Measurements from ENCODE around the gene MET.

MET gene

DNA sequence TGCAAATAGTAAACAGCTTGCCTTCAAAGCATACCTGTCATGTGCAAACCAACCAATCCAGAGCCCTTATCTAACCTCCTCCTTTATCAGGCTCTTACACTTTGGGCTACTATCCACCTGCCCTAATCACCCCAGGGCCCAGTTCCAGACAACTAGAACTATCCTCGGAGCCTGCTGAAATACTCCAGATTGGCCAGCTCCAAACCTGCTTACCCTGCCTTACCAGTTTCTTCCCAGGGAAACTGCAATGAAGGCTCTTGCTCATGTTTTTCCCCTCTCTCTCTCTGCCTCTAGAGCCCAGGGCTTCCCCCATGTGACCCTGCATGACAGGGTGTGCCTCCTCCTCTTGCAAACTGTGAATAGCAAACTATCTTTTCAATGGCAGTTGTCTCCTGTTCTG, 109.0 kb downstream of the MET start:
- no peak overlapping the region for H3K4me3 ChIP-seq (ENCODE audit: low read depth, low read length)

DNA sequence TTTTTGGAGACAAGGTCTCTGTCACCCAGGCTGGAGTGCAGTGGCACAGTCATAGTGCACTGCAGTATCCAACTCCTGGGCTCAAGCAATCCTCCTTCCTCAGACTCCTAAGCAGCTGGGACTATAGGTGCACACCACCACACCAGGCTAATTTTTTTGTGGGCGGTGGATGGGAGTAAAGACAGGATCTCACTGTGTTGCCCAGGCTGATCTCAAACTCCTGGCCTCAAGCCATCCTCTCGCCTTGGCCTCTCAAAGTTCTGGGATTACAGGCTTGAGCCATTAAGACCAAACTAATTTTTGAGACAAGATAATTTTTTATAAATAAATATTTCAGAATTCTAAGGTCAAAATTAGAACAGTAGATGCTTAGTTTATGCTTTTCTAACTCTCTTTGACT, 109.6 kb downstream of the MET start:
- H3K4me3 ChIP-seq (ENCODE audit: low read depth, low read length) = no peak overlapping the region

DNA sequence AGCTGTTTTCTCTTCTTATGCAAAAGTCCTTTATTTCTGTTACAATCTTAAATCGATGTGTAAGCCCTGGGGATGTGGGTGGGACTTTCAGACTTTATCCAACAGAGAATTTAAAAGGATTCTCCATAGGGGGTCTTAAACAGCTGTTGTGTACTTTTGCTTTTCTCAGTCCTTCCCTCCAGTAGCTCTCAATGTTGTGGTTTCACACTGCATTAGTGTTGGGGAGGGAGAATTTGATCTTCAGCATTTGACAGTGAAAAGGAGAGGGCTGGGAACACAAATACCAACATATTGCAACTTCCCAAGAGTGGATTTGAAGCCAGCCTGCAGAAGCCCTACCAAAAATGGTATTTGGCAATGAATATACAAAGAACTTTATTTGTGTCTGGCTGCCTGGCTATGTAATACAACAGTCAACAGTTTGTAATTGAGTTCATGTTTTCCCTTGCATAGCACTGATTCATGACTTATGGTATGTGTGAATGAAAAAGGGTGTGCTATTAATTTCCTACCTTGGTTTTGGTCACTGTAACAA, 110.2 kb downstream of the MET start:
- H3K4me3 ChIP-seq (ENCODE audit: low read depth, low read length) = no peak overlapping the region

DNA sequence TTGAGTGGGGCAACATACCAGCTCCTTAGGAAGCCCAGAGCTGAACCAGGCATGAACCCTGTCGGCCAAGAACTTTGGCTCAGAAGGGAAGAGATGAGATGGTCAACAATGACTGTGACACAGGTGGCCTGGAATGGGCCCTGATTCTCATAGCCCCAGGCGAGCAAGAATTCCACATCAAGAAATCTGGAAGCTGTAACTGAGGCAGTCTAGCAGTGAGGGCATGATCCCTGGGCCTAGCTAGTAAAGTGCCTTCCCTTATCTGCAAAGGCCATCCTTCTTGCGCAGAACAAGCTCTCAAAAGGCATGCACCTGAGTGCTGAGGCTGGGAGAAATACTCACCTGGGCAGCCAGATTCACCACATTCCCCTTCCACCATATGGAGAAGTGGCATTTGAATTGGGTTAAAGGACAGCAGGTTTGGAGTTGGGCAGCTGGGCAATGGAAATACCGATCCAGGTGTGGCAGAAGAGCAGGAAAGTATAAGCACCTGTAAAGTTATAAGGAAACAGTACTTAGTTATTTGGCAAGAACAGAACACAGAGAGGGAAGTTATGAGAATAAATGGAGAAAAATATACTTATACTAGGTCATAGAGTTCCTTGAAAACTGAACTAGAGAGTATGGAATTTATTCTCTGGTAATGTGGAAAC, 111.8 kb downstream of the MET start:
- H3K4me3 ChIP-seq (ENCODE audit: low read depth, low read length) = no peak overlapping the region

DNA sequence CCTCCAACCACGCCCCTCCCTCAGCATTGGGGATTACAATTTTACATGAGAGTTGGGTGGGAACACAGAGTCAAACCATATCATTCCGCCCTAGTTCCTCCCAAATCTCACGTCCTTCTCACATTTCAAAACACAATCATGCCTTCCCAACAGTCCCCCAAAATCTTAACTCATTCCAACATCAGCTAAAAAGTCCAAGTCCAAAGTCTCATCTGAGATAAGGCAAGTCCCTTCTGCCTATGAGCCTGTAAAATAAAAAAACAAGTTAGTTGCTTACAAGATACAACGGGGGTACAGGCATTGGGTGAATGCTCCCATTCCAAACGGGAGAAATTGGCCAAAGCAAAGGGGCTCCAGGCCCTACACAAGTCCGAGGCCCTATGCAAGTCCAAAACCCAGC, 112.7 kb downstream of the MET start:
- H3K4me3 ChIP-seq (ENCODE audit: low read depth, low read length) = no peak overlapping the region

DNA sequence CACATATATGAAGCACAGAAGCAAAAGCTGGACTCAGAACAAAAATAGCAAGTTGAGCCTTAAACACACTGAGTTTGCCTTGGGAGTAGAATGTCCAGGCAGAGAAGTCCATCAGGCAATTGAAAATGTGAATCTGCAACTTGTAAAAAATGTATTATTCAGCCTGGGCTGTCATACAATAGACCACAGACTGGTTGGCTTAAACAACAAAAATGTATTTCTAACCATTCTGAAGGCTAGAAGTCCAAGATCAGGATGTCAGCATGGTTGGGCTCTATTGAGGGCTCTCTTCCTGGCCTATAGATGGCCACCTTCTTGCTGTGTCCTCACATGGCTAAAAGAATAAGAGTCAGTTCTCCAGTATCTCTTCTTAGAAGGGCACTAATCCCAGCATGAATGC, 113.8 kb downstream of the MET start:
- no peak overlapping the region for H3K4me3 ChIP-seq (ENCODE audit: low read depth, low read length)

DNA sequence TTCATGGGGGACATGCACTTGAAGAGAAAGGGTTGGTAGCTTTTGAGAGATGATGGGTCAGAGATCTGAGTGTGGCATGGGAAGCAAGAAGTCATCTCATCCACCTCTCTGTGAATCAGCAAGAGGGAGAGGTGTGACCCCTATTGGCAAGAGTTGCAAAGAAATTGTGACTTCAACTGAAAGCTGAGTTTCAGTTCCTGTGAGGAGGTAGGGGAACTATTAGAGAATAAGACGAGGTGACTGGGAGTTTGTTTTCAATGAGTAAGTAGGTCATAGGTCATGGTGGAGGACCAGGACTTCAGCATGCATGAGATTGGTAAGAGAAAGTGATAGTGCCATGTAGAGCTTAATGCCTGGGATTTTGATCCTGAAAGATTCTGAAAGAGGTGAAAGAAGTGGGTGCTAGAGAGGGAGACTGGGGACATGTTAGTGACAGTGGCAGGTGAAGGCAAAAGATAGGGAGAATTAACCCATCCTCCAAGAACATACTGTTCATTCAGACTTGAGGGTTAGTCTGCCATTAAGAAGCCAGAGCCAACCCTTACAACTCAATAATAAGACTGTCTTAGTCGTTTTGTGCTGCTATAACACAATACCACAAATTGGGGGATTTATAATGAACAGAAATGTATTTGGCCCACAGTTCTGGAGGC, 114.9 kb downstream of the MET start:
- H3K4me3 ChIP-seq (ENCODE audit: low read depth, low read length) = no peak overlapping the region

DNA sequence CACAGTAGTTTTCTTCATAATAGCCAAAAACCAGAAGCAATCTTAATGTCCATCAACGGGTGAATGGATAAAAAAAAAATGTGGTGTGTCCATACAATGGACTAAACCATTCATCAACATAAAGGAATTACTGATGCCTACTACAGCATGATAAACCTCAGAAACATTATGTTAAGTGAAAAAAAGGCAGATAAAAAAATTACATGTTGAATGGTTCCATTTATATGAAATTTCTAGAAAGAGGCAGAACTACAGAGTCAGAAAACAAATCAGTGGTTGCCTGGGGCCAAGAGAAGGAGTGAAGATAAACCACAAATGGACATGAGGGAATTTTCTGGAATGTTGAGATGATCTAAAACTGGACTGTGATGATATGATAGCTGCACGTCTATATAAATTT, 115.9 kb downstream of the MET start:
- no peak overlapping the region for H3K4me3 ChIP-seq (ENCODE audit: low read depth, low read length)

DNA sequence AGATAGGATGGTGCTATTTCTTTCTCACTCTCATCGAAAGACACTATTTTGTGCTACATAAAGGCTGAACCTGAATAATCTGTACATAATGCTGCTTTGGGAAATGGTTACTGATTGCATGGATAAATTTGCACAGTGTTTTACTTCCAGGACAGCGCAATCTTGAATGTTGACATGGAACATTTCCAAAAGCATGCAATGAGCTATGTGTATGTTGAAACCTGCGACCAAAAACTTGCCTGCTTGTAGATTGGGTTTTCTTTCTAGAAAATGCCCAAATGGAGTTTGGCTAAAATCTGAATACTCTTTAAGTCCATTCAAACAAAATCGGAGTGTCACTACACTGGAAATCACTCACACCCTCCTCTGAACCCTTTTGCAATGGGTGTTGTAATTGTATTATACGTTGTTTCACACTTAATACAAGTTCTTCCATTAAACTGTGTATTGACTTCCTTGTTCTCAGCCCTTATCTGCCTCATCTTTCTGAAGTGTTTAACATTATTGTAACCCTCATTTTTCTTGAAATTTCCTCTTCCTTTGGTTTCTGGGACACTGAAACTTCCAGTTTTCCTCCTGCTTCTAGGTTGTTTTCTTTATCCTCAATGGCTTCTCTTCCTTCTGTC, 116.7 kb downstream of the MET start:
- H3K4me3 ChIP-seq (ENCODE audit: low read depth, low read length) = no peak overlapping the region

DNA sequence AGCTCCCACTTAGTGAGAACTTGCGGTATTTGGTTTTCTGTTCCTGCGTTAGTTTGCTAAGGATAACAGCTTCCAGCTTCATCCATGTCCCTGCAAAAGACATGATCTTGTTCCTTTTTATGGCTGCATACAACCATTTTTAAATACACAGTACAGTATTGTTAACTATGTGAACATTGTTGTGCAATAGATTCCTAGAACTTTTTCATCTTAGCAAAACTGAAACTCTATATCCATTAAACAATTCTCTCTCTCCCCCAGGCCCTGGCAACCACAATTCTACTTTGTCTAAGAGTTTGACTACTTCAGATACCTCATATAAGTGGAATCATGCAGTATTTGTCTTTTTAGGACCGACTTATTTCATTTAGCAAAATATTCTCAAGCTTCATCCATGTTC, 118.0 kb downstream of the MET start:
- H3K4me3 ChIP-seq (ENCODE audit: low read depth, low read length) = no peak overlapping the region

DNA sequence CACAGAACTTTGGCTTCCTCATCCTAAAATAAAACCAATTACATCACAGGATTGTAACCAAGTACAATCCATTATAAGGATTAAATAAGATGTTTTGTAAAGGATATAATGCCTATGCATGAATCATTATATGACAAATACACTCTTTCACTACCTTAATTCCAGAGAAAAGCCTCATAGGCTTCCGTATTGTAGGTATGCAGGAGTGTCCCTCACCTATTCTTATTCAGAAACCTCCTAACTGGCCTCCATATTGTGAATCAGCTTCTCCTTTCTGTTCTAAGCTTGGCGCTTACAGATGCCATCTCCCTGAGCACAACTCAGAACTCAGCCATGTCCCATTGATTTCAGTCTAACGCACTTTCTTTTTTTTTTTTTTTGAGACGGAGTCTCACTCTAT, 120.8 kb downstream of the MET start:
- H3K4me3 ChIP-seq (ENCODE audit: low read depth, low read length) = no peak overlapping the region

DNA sequence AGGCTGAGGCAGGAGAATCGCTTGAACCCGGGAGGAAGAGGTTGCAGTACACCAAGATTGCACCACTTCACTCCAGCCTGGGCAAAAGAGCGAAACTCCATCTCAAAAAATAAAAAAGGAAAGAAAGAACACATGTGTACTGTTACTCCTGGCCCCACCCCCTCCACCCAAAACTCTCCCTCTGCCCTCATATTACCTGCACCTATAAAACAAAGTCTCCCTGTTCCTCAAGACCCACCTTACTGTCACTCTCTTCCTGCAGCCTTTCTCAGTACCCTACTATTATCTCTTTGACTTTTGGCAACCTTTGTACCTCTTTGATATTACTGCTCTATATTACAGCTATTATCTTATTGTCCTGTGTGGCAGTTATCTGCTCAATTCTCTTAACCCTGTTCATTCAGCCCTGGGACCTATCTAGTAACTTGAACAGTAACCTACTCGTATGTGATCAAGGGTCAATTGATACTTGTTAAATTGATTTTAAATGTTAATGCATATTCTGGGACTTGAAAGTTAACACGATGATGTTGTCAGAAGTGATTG, 121.9 kb downstream of the MET start:
- no peak overlapping the region for H3K4me3 ChIP-seq (ENCODE audit: low read depth, low read length)

DNA sequence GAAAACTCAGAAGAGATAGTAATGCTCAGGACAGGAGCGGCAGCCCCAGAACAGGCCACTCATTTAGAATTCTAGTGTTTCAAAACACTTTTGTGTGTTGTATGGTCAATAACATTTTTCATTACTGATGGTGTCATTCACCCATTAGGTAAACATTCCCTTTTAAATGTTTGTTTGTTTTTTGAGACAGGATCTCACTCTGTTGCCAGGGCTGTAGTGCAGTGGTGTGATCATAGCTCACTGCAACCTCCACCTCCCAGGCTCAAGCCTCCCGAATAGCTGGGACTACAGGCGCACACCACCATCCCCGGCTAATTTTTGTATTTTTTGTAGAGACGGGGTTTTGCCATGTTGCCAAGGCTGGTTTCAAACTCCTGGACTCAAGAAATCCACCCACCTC, 124.5 kb downstream of the MET start:
- no peak overlapping the region for H3K4me3 ChIP-seq (ENCODE audit: low read depth, low read length)

DNA sequence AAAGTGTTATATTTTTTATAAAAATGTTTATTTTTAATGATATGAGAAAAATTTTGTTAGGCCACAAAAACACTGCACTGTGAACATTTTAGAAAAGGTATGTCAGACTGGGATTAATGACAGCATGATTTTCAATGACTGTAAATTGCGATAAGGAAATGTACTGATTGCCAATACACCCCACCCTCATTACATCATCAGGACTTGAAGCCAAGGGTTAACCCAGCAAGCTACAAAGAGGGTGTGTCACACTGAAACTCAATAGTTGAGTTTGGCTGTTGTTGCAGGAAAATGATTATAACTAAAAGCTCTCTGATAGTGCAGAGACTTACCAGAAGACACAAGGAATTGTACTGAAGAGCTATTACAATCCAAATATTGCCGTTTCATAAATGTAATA, 125.6 kb downstream of the MET start:
- H3K4me3 ChIP-seq (ENCODE audit: low read depth, low read length) = no peak overlapping the region

DNA sequence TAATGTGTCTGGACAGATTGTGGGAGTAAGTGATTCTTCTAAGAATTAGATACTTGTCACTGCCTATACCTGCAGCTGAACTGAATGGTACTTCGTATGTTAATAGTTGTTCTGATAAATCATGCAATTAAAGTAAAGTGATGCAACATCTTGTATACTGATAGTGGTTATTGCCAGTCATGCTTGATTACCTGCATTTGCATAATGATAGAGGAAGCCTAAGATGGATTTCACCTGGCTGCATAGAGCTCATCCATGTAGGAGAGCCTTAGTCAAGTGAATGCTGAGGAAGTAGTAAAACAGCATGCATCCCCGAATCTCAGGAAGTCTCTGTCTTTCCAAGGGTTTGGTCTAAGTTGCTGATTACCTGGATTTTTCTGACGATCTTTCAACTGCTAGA, 126.2 kb downstream of the MET start:
- no peak overlapping the region for H3K4me3 ChIP-seq (ENCODE audit: low read depth, low read length)

DNA sequence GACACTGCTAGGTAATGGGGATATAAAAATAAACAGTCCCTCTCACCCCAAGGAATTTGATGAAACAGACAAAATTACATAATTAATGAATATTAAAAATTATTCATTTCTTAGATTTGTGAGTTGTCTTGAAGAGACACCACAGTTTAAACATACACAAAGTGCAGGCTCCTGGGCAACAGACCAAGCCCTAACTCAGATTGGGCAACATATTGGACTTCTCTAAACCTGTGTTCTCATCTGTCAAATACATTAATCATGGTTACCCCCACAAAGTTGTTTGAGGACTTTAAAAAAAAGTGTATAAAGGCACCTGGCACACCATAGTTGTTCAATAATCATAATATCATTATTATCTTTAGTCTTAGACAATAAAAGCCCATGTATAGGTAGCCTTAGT, 127.9 kb downstream of the MET start:
- no peak overlapping the region for H3K4me3 ChIP-seq (ENCODE audit: low read depth, low read length)

DNA sequence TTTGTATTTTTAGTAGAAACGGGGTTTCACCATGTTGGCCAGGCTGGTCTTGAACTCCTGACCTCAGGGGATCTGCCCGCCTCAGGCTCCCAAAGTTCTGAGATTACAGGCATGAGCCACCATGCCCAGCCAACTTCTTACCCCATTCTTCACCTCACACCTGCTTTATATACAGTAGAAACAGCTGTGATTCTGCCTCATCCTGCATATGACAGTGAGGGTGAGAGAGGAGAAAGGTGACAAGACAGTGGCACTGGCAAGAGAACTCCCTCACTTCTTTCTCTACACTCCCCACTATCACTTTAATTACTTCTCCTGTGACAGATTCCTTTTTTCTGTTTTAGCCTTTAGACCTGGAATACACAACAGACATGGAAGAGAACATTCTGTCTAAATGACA, 128.6 kb downstream of the MET start:
- no peak overlapping the region for H3K4me3 ChIP-seq (ENCODE audit: low read depth, low read length)

DNA sequence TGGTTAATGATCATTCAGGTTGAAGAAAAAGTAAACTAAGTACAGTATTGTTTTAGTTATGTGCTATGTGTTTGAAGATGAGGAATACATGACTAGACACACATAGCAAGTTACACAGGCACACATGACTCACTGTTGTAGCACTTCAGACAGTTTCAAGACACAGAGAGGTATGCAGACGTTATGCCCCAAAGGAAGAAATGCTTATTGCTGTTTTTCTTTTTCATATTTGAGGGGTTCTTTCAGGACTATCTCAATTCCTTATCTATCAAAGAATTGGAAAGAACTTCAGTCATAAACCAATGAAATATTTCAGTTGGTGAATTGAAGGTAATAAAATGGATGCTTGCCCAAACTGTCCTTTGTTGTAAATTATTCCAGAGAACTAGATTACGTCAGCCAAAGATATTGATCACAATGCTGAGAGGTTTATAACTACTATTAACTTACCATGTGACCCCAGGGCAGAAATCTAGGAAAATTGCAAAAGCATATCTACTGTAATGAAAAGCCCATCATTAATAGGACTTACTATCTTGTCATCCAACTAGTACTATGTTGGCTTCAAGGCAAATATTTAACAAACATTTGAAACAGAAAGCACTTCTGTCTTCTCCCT, 129.2 kb downstream of the MET start:
- H3K4me3 ChIP-seq (ENCODE audit: low read depth, low read length) = no peak overlapping the region

DNA sequence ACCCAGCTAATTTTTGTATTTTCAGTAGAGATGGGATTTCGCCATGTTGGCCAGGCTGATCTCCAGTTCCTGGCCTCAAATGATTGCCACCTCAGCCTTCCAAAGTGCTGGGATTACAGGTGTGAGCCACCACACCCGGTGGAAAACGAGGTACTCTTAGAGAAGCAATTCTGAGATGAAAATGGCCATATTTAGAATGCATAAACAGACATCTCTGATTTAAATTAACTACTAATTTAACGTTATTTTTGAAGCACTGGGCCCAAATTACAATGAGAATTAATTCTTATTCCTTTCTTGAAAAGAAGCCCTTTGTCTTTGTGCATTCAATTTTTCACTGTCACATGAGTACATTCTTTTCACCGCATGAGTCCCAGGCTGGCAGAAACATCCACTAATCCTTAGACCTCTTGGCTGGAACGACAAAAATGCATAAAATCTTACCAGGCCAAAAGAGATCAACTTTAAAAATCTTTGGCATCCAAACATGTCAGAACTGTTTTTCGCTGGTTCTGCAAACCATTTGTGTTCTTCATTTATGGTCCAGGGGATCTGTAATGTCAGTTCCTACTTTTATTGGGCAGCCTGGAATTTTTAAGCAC, 130.2 kb downstream of the MET start:
- H3K4me3 ChIP-seq (ENCODE audit: low read depth, low read length) = no peak overlapping the region

DNA sequence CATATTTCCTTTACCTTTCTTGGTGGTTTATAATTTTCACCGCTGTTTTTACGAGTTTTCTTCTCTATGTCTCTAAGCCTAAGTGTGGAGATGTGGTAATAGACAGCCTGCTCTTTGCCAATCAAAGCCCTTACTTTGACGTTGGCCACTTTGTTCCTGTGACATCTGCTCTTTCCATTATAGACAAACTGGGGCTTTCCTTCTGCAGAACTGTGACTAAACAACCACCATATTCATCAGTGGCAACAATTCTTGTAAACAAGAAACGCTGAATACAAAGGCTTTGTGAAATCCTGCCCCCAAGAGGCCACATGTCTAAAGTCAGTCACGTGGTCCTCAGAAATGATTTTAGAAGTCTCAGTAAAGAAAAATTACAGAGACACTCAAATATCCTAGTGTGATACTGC, 130.8 kb downstream of the MET start:
- H3K4me3 ChIP-seq (ENCODE audit: low read depth, low read length) = no peak overlapping the region

DNA sequence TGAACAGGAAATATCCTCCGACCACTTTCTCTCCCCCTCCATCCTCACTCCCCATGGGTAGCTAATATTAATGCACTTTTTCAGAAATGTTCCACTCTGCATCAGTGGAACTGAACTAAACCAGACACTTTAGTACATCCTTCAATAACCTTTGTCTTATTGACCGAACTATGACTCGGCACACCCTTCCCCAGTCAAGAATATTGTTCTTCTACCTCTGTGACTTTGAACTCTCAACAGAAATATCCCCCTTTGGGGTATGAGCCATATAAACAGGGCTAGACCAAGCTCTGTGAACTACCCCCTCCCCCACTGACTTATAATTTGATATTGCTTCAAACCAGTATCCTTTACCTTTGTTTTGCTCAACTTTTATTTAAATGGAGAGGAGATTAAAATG, 132.5 kb downstream of the MET start:
- no peak overlapping the region for H3K4me3 ChIP-seq (ENCODE audit: low read depth, low read length)
